ENCODE data around the gene SSMEM1. TPM values are rescaled to one million over a fixed set of nuclear protein-coding genes. Genes with fewer than 3 reads are reported as not detected.

The SSMEM1 gene
- total RNA-seq, 1 experiment from 2014 or later: not detected

GRCh38 chr7:130207033-130207432, 627 bp upstream of the SSMEM1 start:
- intact Hi-C loops (cut with micrococcal nuclease; ENCODE audit: unreplicated experiment): no loop called here
- no peak for DNase-seq (ENCODE audit: low read depth, low spot score)
- Histone ChIP-seq H3K27ac (ENCODE audit: low read length) (no peak overlapping the region), H3K4me3 (ENCODE audit: low read depth in 2 of 2, low read length in 2 of 2) (no peak overlapping the region), H3K4me1 (ENCODE audit: control insufficient read depth, insufficient read depth, low read length) (0 out of 2 replicates have a peak, but pooled peaks cover 6% of the 10 kb centered on the region), H3K9me3 (ENCODE audit: control insufficient read depth, insufficient read depth, low read depth, low read length) (no peaks in the 10 kb centered on the region), H3K27me3 (ENCODE audit: control insufficient read depth, insufficient read depth, low read length) (no peaks in the 10 kb centered on the region), H3K36me3 (ENCODE audit: control insufficient read depth, insufficient read depth, low read length) (peaks cover 3% of the 10 kb centered on the region)
- TF ChIP-seq CTCF (IDR thresholded peaks at IDR 0.05): no peak
- TF ChIP-seq SIN3A (IDR thresholded peaks at IDR 0.05; ENCODE audit: borderline replicate concordance, insufficient read depth, low read depth, low read length): no peak
- no peak for TF ChIP-seq POLR2AphosphoS5 (IDR thresholded peaks at IDR 0.05; ENCODE audit: low read depth, low read length)
- ChIA-PET POLR2A (no interaction called here), CTCF (interaction anchor here (0.7 kb wide), 1 partner anchor 615 kb away, joined by 12 read pairs; no protein-coding TSS in a partner anchor)
- in situ Hi-C loops (cut with HindIII; ENCODE audit: low pct_unique_long_range_greater_than_20kb, low sequenced_read_pairs): no loop called here
- BruUV-seq (replicated peaks): no TSS peak
- ATAC-seq: no peak

- TF ChIP-seq TCF7L2 (IDR thresholded peaks at IDR 0.05; ENCODE audit: low read depth, low read length) (no peak), REST (IDR thresholded peaks at IDR 0.05; ENCODE audit: insufficient read depth in 1 of 2, low read depth in 2 of 2, low read length in 1 of 2) (no peak), POLR2AphosphoS5 (IDR thresholded peaks at IDR 0.05; ENCODE audit: low read depth, low read length) (no peak), SIN3A (IDR thresholded peaks at IDR 0.05; ENCODE audit: borderline replicate concordance, insufficient read depth, low read depth, low read length) (no peak), CTCF (IDR thresholded peaks at IDR 0.05) (no peak)
- intact Hi-C loops (cut with micrococcal nuclease; ENCODE audit: unreplicated experiment): no loop called here
- no peak for ATAC-seq
- DNase-seq (ENCODE audit: low read depth, low spot score): no peak
- no TSS peak for BruUV-seq (replicated peaks)
- no peaks in the 10 kb centered on the region for H3K27me3 ChIP-seq (ENCODE audit: control insufficient read depth, insufficient read depth, low read length)
- no peaks in the 10 kb centered on the region for H3K9me3 ChIP-seq (ENCODE audit: control insufficient read depth, insufficient read depth, low read depth, low read length)
- ChIA-PET CTCF (no interaction called here), POLR2A (interaction anchor here (0.6 kb wide), 1 partner anchor 294 kb away, joined by 5 read pairs; no protein-coding TSS in a partner anchor)
- no peak overlapping the region for H3K4me3 ChIP-seq (ENCODE audit: low read depth in 2 of 2, low read length in 2 of 2)
- H3K27ac ChIP-seq (ENCODE audit: low read length): no peak overlapping the region
- 0 out of 2 replicates have a peak, but pooled peaks cover 6% of the 10 kb centered on the region for H3K4me1 ChIP-seq (ENCODE audit: control insufficient read depth, insufficient read depth, low read length)
- in situ Hi-C loops (cut with HindIII; ENCODE audit: low pct_unique_long_range_greater_than_20kb, low sequenced_read_pairs): no loop called here
- peaks cover 3% of the 10 kb centered on the region; the same call in 1 of the 2 replicates for H3K36me3 ChIP-seq (ENCODE audit: control insufficient read depth, insufficient read depth, low read length)
These were observed 856 bp downstream of the SSMEM1 start for GRCh38 chr7:130208516-130208915.

Data from Panc1 (cell line).